Motor neuron (in vitro differentiated cells): Measurements from ENCODE around the gene APELA. TPM values are rescaled to one million over a fixed set of nuclear protein-coding genes. Genes with fewer than 3 reads are reported as not detected.
A peak's percentile ranks its signal among the peaks of the same experiment; 100 is the strongest.
"Not testable (repeated sequence)": the region's sequence is repeated elsewhere in the genome, so short reads cannot be mapped to it uniquely, and the experiment has no call there.

Experiments used
- ATAC-seq, 8 experiments: fragments of 200-7000 bp; cut with Tn5 transposase; replicated peaks in 6 of 8; 2 replicates each; pipeline ENCODE4 v1.8.0; 2021; ENCODE audit warnings: mild to moderate bottlenecking in 8 of 8, moderate library complexity in 8 of 8
- H3K27ac ChIP-seq, 2 donors: fragments of 250-450 bp; sonication (Bioruptor Pico); 2 replicates each; pipeline ENCODE4 v1.9.0; 2021; ENCODE audit warnings: antibody characterized with exemption in 2 of 2, mild to moderate bottlenecking in 2 of 2, moderate library complexity in 1 of 2
- H3K4me1 ChIP-seq, 2 donors: fragments of 250-450 bp; sonication (Bioruptor Pico); replicated peaks in 1 of 2; 2 replicates each; pipeline ENCODE4 v1.6.1; 2021; ENCODE audit warnings: antibody characterized with exemption in 2 of 2, mild to moderate bottlenecking in 2 of 2, moderate library complexity in 1 of 2
- H3K4me3 ChIP-seq, 5 donors: fragments of 250-450 bp; sonication (Bioruptor Pico); 2 replicates each; pipeline ENCODE4 v1.9.0; 2021; ENCODE audit warnings: antibody characterized with exemption in 5 of 5, mild to moderate bottlenecking in 5 of 5, moderate library complexity in 4 of 5
- WGBS, 10 experiments: fragments of 450-650 bp; shearing (Covaris generic); methylation state at CpG; one replicate each; pipeline ENCODE4 v1.0.0; 2022; 5-methylcytosine and 5-hydroxymethylcytosine counted together
- in situ Hi-C, 9 experiments: fragments of 400-800 bp; cut with MboI; loops; one replicate each; pipeline ENCODE4 v1.15.0; 2021; ENCODE audit warnings: low sequenced_read_pairs in 9 of 9, low pct_unique_long_range_greater_than_20kb in 2 of 9; ENCODE audit not compliant: unreplicated experiment in 9 of 9
- total RNA-seq, 8 experiments: library from RNA; unstranded; fragments of 300-600 nt; gene quantifications; 2 replicates each; pipeline versions ENCODE4 v1.2.3 to v1.2.4, GENCODE V29; 2022

APELA gene
- total RNA-seq, 8 experiments from 2014 or later, result 10.2 to 62.4 (median 12.8) TPM; not detected in 2

- Histone ChIP-seq H3K4me3 (no peak overlapping the region), H3K27ac (no peak overlapping the region), H3K4me1 (no peaks in the 10 kb centered on the region)
- in situ Hi-C loops, result no loop called here
- WGBS, 10 experiments, result 5 to 100% (median 85%) methylated on average over 1 to 4 of the region's 5 CpGs
- ATAC-seq, result peak in 1 of 8 experiments; percentile 27
Measured at GRCh38 chr4:164931551-164932324, 54.8 kb downstream of the APELA start.

- in situ Hi-C loops, result no loop called here
- no peak for ATAC-seq
- H3K4me3 ChIP-seq, result no peak overlapping the region
- H3K4me1 ChIP-seq, result no peaks in the 10 kb centered on the region
- H3K27ac ChIP-seq, result no peak overlapping the region
- WGBS, 10 experiments, result 66 to 100% (median 94%) methylated on average over 1 to 8 of the region's 11 CpGs; no CpG with 5 or more reads in 3 of the 10 experiments
Measured at GRCh38 chr4:164933244-164933643, 56.3 kb downstream of the APELA start.

GRCh38 chr4:164935363-164935762, 58.4 kb downstream of the APELA start:
- peak in 1 of 8 experiments; percentile 74 for ATAC-seq
- WGBS, 10 experiments, result 0 to 29% methylated on average over 1 of the region's 1 CpG; no CpG with 5 or more reads in 8 of the 10 experiments
- no peak overlapping the region for H3K4me3 ChIP-seq
- no peak overlapping the region for H3K27ac ChIP-seq
- H3K4me1 ChIP-seq, result no peaks in the 10 kb centered on the region
- in situ Hi-C loops, result no loop called here

GRCh38 chr4:164935865-164936606, 59.1 kb downstream of the APELA start:
- H3K4me3 ChIP-seq, ATAC-seq, in situ Hi-C loops, H3K4me1 ChIP-seq, H3K27ac ChIP-seq: not testable (repeated sequence)
- WGBS, 10 experiments, result 37 to 100% (median 92%) methylated on average over 1 to 5 of the region's 9 CpGs; no CpG with 5 or more reads in 3 of the 10 experiments

- Histone ChIP-seq H3K4me3 (no peak overlapping the region), H3K27ac (no peak overlapping the region), H3K4me1 (no peaks in the 10 kb centered on the region)
- ATAC-seq, result peak in 4 of 8 experiments; percentile 62 to 86 (median 74)
- in situ Hi-C loops, result no loop called here
Measured at GRCh38 chr4:164937576-164938270, 60.7 kb downstream of the APELA start.

GRCh38 chr4:164943192-164943591, 66.2 kb downstream of the APELA start:
- in situ Hi-C loops, result no loop called here
- WGBS, 10 experiments, result 0 to 90% (median 78%) methylated on average over 1 to 8 of the region's 9 CpGs; no CpG with 5 or more reads in 3 of the 10 experiments
- no peak for ATAC-seq

GRCh38 chr4:164945146-164945545, 68.2 kb downstream of the APELA start:
- in situ Hi-C loops, result no loop called here
- ATAC-seq, result peak in 1 of 8 experiments; percentile 45
- H3K27ac ChIP-seq, result no peak overlapping the region
- no peak overlapping the region for H3K4me3 ChIP-seq
- WGBS, 10 experiments, result 20 to 93% (median 71%) methylated on average over 1 to 3 of the region's 5 CpGs; no CpG with 5 or more reads in 5 of the 10 experiments
- no peaks in the 10 kb centered on the region for H3K4me1 ChIP-seq

More at GRCh38 chr4:164943192-164943591, 66.2 kb downstream of the APELA start:
- H3K4me3 ChIP-seq, result no peak overlapping the region
- H3K27ac ChIP-seq, result no peak overlapping the region
- no peaks in the 10 kb centered on the region for H3K4me1 ChIP-seq

GRCh38 chr4:164946810-164947209, 69.8 kb downstream of the APELA start:
- Histone ChIP-seq H3K4me3 (no peak overlapping the region), H3K27ac (no peak overlapping the region), H3K4me1 (no peaks in the 10 kb centered on the region)
- no peak for ATAC-seq
- in situ Hi-C loops, result no loop called here
- WGBS, 10 experiments, result 8 to 98% (median 85%) methylated on average over 1 to 5 of the region's 5 CpGs; no CpG with 5 or more reads in 1 of the 10 experiments

Other genes with a start within 250 kb of the APELA start
- under 1 TPM in 5 of 8 experiments, not detected in 3; 0.05 to 0.28 (median 0.13) TPM for gene SMIM31, start 123.0 kb upstream of the APELA start, total RNA-seq
- gene TRIM61, start 100.5 kb downstream of the APELA start, total RNA-seq, result under 1 TPM in 4 of 8 experiments, not detected in 4; 0.23 to 0.76 (median 0.33) TPM
- under 1 TPM in 2 of 8 experiments, not detected in 6; 0.19 to 0.31 TPM for gene TRIM60, start 154.8 kb downstream of the APELA start, total RNA-seq
- gene TRIM75, start 176.7 kb downstream of the APELA start, total RNA-seq, result under 1 TPM in 5 of 8 experiments, not detected in 3; 0.13 to 0.28 (median 0.16) TPM
- gene TMEM192, start 235.7 kb downstream of the APELA start, total RNA-seq, result 10 to 100 TPM in 3 of 8 experiments, 1 to 10 TPM in 5; 5.7 to 17.4 (median 9.2) TPM